Subcutaneous abdominal adipose tissue (tissue), 5 donors: ENCODE data around the gene TTYH1.

Experiments used
- H3K27ac ChIP-seq: one replicate; pipeline ENCODE4 v1.7.0; 2013; ENCODE audit warnings: low read depth, mild to moderate bottlenecking, inconsistent platforms, low read length, moderate library complexity
- H3K27me3 ChIP-seq, 5 donors: one replicate each; pipeline ENCODE4 v1.7.0; 2013; ENCODE audit warnings: low read length in 5 of 5, inconsistent platforms in 1 of 5; ENCODE audit not compliant: control insufficient read depth in 5 of 5, insufficient read depth in 4 of 5
- H3K36me3 ChIP-seq, 5 donors: one replicate each; pipeline ENCODE4 v1.7.0; 2013; ENCODE audit warnings: low read length in 5 of 5; ENCODE audit not compliant: control insufficient read depth in 5 of 5, insufficient read depth in 5 of 5
- H3K4me1 ChIP-seq, 5 donors: one replicate each; pipeline ENCODE4 v1.7.0; 2013; ENCODE audit warnings: low read length in 5 of 5, mild to moderate bottlenecking in 3 of 5, moderate library complexity in 1 of 5; ENCODE audit not compliant: control insufficient read depth in 5 of 5, insufficient read depth in 5 of 5
- H3K4me3 ChIP-seq, 5 donors: one replicate each; pipeline ENCODE4 v1.7.0; 2013; ENCODE audit warnings: low read length in 5 of 5, low read depth in 1 of 5
- H3K9ac ChIP-seq, 5 donors: one replicate each; pipeline ENCODE4 v1.7.0; 2013; ENCODE audit warnings: low read length in 5 of 5, mild to moderate bottlenecking in 4 of 5, moderate library complexity in 3 of 5
- H3K9me3 ChIP-seq, 5 donors: one replicate each; pipeline ENCODE4 v1.7.0; 2013; ENCODE audit warnings: low read length in 5 of 5; ENCODE audit not compliant: control insufficient read depth in 5 of 5
- donor health status: healthy.
- donor health status: healthy.
- donor health status: healthy.
- donor health status: healthy.
- donor health status: healthy.

Gene TTYH1

GRCh38 chr19:54456423-54457373 lies 41.4 kb downstream of the TTYH1 start:
- H3K4me1 ChIP-seq: peaks cover 0 to 16% (median 10%) of the 10 kb centered on the region in 5 donors
- no peak overlapping the region for H3K4me3 ChIP-seq
- H3K27ac ChIP-seq: no peak overlapping the region
- peaks cover 3 to 98% (median 97%) of the 10 kb centered on the region in 5 donors for H3K36me3 ChIP-seq
- H3K9ac ChIP-seq: no peak overlapping the region
- no peaks in the 10 kb centered on the region for H3K9me3 ChIP-seq
- H3K27me3 ChIP-seq: no peaks in the 10 kb centered on the region

GRCh38 chr19:54457773-54458647 lies 42.7 kb downstream of the TTYH1 start:
- Histone ChIP-seq H3K9me3 (no peaks in the 10 kb centered on the region), H3K27ac (no peak overlapping the region), H3K27me3 (no peaks in the 10 kb centered on the region), H3K36me3 (peaks cover 2 to 91% (median 88%) of the 10 kb centered on the region in 5 donors), H3K4me3 (no peak overlapping the region), H3K9ac (no peak overlapping the region), H3K4me1 (peaks cover 0 to 25% (median 23%) of the 10 kb centered on the region in 5 donors)

- Histone ChIP-seq H3K27me3 (no peaks in the 10 kb centered on the region), H3K9me3 (no peaks in the 10 kb centered on the region), H3K4me1 (peaks cover 0 to 32% (median 25%) of the 10 kb centered on the region in 5 donors), H3K27ac (no peak overlapping the region), H3K4me3 (no peak overlapping the region), H3K9ac (no peak overlapping the region), H3K36me3 (peaks cover 0 to 84% (median 80%) of the 10 kb centered on the region in 5 donors)
Measured at GRCh38 chr19:54458648-54459281, 43.5 kb downstream of the TTYH1 start.

- H3K36me3 ChIP-seq: peaks cover 0 to 76% (median 72%) of the 10 kb centered on the region in 5 donors
- peaks cover 0 to 40% (median 32%) of the 10 kb centered on the region in 5 donors for H3K4me1 ChIP-seq
- no peaks in the 10 kb centered on the region for H3K9me3 ChIP-seq
- peak overlapping the region in 1 of 5 donors; percentile 2 for H3K9ac ChIP-seq
- no peak overlapping the region for H3K4me3 ChIP-seq
- no peaks in the 10 kb centered on the region for H3K27me3 ChIP-seq
- H3K27ac ChIP-seq: no peak overlapping the region
Measured at GRCh38 chr19:54459282-54460229, 44.3 kb downstream of the TTYH1 start.

- Histone ChIP-seq H3K4me1 (peaks cover 0 to 44% (median 36%) of the 10 kb centered on the region in 5 donors), H3K4me3 (no peak overlapping the region), H3K36me3 (peaks cover 0 to 67% (median 64%) of the 10 kb centered on the region in 5 donors), H3K9ac (peak overlapping the region in 1 of 5 donors; percentile 2), H3K27ac (no peak overlapping the region), H3K9me3 (no peaks in the 10 kb centered on the region), H3K27me3 (no peaks in the 10 kb centered on the region)
Measured at GRCh38 chr19:54460230-54461005, 45.2 kb downstream of the TTYH1 start.

- Histone ChIP-seq H3K27me3 (no peaks in the 10 kb centered on the region), H3K9ac (no peak overlapping the region), H3K9me3 (no peaks in the 10 kb centered on the region), H3K4me1 (peaks cover 0 to 44% (median 36%) of the 10 kb centered on the region in 5 donors), H3K36me3 (peaks cover 0 to 59% (median 56%) of the 10 kb centered on the region in 5 donors), H3K27ac (no peak overlapping the region), H3K4me3 (no peak overlapping the region)
Measured at GRCh38 chr19:54461210-54461609, 45.9 kb downstream of the TTYH1 start.

- Histone ChIP-seq H3K27ac (peak overlapping the region; percentile 88), H3K9me3 (no peaks in the 10 kb centered on the region), H3K9ac (no peak overlapping the region), H3K4me1 (peaks cover 0 to 44% (median 36%) of the 10 kb centered on the region in 5 donors), H3K27me3 (no peaks in the 10 kb centered on the region), H3K4me3 (no peak overlapping the region), H3K36me3 (peaks cover 0 to 55% (median 52%) of the 10 kb centered on the region in 5 donors)
Measured at GRCh38 chr19:54461613-54462012, 46.3 kb downstream of the TTYH1 start.

- peaks cover 0 to 44% (median 36%) of the 10 kb centered on the region in 5 donors for H3K4me1 ChIP-seq
- peak overlapping the region in 4 of 5 donors; percentile 73 to 92 (median 80) for H3K9ac ChIP-seq
- H3K4me3 ChIP-seq: peak overlapping the region in 4 of 5 donors; percentile 64 to 76 (median 68)
- no peaks in the 10 kb centered on the region for H3K27me3 ChIP-seq
- H3K27ac ChIP-seq: peak overlapping the region; percentile 88
- H3K9me3 ChIP-seq: no peaks in the 10 kb centered on the region
- H3K36me3 ChIP-seq: peaks cover 0 to 50% (median 47%) of the 10 kb centered on the region in 5 donors
Measured at GRCh38 chr19:54462047-54462654, 46.9 kb downstream of the TTYH1 start.
